PC-9 (cell line): ENCODE results near the gene NGB. TPM values are rescaled to one million over a fixed set of nuclear protein-coding genes. Genes with fewer than 3 reads are reported as not detected.

Experiments
- BruUV-seq: library from RNA; stranded (reverse); fragments of 400-500 nt; replicated peaks from 2 replicates; lab custom pipeline; 2021; lab: Mats Ljungman, UMichigan
- CTCF ChIA-PET: fragments of 300-600 bp; sonication (Branson Sonifier 250); formaldehyde crosslinking; loops from one replicate; lab custom pipeline; 2022; ENCODE audit warnings: antibody characterized with exemption; lab: Charles Lee
- POLR2A ChIA-PET: fragments of 300-600 bp; sonication (Branson Sonifier 250); formaldehyde crosslinking; loops from one replicate; lab custom pipeline; 2022; ENCODE audit warnings: antibody characterized with exemption; ENCODE audit not compliant: unreplicated experiment; lab: Charles Lee
- DNase-seq, 2 experiments: peaks; one replicate each; pipeline versions ENCODE4 v3.0.0 to v3.0.0-alpha.2; 2015 to 2022; ENCODE audit warnings: mixed read lengths in 1 of 2
- H2AFZ ChIP-seq: fragments of 200-600 bp; sonication (generic); 2 replicates; pipeline ENCODE4 v1.8.1; 2017; ENCODE audit warnings: antibody characterized with exemption
- H3F3A ChIP-seq: fragments of 200-600 bp; sonication (generic); 2 replicates; pipeline ENCODE4 v1.8.1; 2017; ENCODE audit warnings: antibody characterized with exemption, mild to moderate bottlenecking, low read depth; ENCODE audit not compliant: insufficient read depth
- H3K27ac ChIP-seq: fragments of 200-600 bp; sonication (generic); 2 replicates; pipeline ENCODE4 v1.6.1; 2016; ENCODE audit warnings: mixed run types
- H3K27me3 ChIP-seq: fragments of 200-600 bp; sonication (generic); 2 replicates; pipeline ENCODE4 v1.6.1; 2016; ENCODE audit warnings: low read depth, mixed run types; ENCODE audit not compliant: insufficient read depth
- H3K36me3 ChIP-seq: fragments of 200-600 bp; sonication (generic); 2 replicates; pipeline ENCODE4 v1.6.1; 2016; ENCODE audit warnings: low read depth, mixed run types
- H3K4me1 ChIP-seq: fragments of 200-600 bp; sonication (generic); replicated peaks from 2 replicates; pipeline ENCODE4 v1.6.1; 2016; ENCODE audit warnings: mixed run types; ENCODE audit not compliant: insufficient read depth
- H3K4me2 ChIP-seq: fragments of 200-600 bp; sonication (generic); 2 replicates; pipeline ENCODE4 v1.6.1; 2017; ENCODE audit warnings: mixed run types
- H3K4me3 ChIP-seq: fragments of 200-600 bp; sonication (generic); 2 replicates; pipeline ENCODE4 v1.6.1; 2016; ENCODE audit warnings: mixed run types
- H3K79me2 ChIP-seq: fragments of 200-600 bp; sonication (generic); 2 replicates; pipeline ENCODE4 v1.6.1; 2017; ENCODE audit warnings: low read depth, mixed run types
- H3K9me2 ChIP-seq: fragments of 200-600 bp; sonication (generic); 2 replicates; pipeline ENCODE4 v1.8.1; 2017; ENCODE audit warnings: mild to moderate bottlenecking; ENCODE audit not compliant: insufficient read depth
- H3K9me3 ChIP-seq: fragments of 200-600 bp; sonication (generic); 2 replicates; pipeline ENCODE4 v1.8.1; 2016; ENCODE audit warnings: low read depth; ENCODE audit not compliant: insufficient read depth
- H4K20me1 ChIP-seq: fragments of 200-600 bp; sonication (generic); 2 replicates; pipeline ENCODE4 v1.8.1; 2017; ENCODE audit not compliant: insufficient read depth
- EZH2 ChIP-seq: fragments of 200-600 bp; sonication (generic); IDR thresholded peaks from 2 replicates; pipeline ENCODE4 v1.8.0; 2017; ENCODE audit warnings: antibody characterized with exemption, low read depth
- intact Hi-C: fragments of 100-400 bp; cut with micrococcal nuclease; formaldehyde crosslinking; loops from one replicate; pipeline ENCODE4 v1.10.0; 2022; ENCODE audit not compliant: unreplicated experiment
- total RNA-seq: library from RNA; stranded (reverse); gene quantifications from 2 replicates; pipeline ENCODE4 v1.2.3, GENCODE V29; 2021
- TF ChIP-seq, protein P1 (sequence below): fragments of 200-600 bp; sonication (generic); conservative IDR thresholded peaks from 2 replicates; pipeline ENCODE4 v1.6.1; 2017; ENCODE audit warnings: mixed run types, antibody characterized with exemption, mild to moderate bottlenecking, moderate library complexity

Gene NGB
- total RNA-seq, 1 experiment from 2014 or later, result not detected

DNA sequence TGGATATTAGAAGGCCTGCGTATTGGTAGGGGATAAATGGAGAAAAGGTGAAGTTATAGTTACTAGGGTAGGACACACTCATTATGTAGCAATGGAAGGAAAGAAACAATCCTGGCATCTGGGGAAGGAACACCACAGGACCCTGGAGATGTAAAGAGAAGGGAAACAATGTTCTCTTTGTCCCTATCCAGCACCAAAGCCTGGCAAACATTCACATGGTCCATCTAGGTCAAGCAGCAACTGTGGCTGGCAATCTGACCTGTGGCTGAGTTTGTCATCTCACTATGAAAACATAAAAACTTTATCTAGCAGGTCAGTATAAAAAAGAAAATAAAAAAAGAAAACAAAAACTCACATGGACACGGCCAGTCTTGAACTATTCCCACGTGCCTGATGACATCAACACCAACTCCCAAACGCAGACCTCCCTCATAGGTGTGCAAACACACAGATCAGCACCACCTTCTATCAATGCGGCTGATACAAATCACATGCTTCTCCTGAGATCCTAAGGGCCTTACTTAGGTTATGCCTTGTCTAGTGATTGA lies 47.1 kb upstream of the NGB start:
- intact Hi-C loops, result loop anchor here (5.0 kb wide), 1 partner anchor 234 kb away; no protein-coding TSS in a partner anchor
- peaks cover 18% of the 10 kb centered on the region for H3K4me1 ChIP-seq
- TF ChIP-seq, protein P1, sequence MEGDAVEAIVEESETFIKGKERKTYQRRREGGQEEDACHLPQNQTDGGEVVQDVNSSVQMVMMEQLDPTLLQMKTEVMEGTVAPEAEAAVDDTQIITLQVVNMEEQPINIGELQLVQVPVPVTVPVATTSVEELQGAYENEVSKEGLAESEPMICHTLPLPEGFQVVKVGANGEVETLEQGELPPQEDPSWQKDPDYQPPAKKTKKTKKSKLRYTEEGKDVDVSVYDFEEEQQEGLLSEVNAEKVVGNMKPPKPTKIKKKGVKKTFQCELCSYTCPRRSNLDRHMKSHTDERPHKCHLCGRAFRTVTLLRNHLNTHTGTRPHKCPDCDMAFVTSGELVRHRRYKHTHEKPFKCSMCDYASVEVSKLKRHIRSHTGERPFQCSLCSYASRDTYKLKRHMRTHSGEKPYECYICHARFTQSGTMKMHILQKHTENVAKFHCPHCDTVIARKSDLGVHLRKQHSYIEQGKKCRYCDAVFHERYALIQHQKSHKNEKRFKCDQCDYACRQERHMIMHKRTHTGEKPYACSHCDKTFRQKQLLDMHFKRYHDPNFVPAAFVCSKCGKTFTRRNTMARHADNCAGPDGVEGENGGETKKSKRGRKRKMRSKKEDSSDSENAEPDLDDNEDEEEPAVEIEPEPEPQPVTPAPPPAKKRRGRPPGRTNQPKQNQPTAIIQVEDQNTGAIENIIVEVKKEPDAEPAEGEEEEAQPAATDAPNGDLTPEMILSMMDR, result no peak
- no peak for TF ChIP-seq EZH2

DNA sequence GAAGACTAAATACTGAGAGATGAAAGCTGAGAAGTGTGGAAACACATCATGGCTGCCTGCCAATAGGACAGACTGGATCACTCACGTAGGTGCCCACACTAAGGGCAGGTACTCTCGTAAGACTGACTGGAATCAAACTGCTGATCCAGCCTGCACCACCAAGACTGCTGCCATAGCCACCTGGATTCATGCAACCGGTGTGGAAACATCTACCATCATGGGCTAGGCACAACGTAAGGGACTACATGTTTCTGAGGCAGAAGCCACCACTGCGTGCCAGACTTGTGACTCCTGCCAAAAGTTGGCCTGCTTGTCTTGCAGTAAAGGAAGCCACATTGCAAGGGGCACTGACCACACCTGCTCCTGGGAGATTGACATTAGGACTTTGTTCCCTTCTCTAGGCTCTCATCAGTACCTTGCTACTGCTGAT lies 45.9 kb upstream of the NGB start:
- CTCF ChIA-PET, result interaction anchor here (0.6 to 3.6 kb wide), 9 partner anchors 14 to 1290 kb away, joined by 3 to 62 read pairs (median 11); partner anchors contain the start of genes SAMD15 and TMED8
- POLR2A ChIA-PET, result interaction anchor here (1.0 kb wide), 1 partner anchor 166 kb away, joined by 4 read pairs; no protein-coding TSS in a partner anchor
- H3K27ac ChIP-seq, result no peak overlapping the region
- no peaks in the 10 kb centered on the region for H3K9me2 ChIP-seq
- no peak overlapping the region for H3K4me3 ChIP-seq
- no TSS peak for BruUV-seq
- peaks cover 10% of the 10 kb centered on the region for H3K4me1 ChIP-seq
- no peak overlapping the region for H3K4me2 ChIP-seq
- TF ChIP-seq, protein P1, result no peak
- no peak for TF ChIP-seq EZH2
- no peak for DNase-seq
- H3F3A ChIP-seq, result peaks cover 6% of the 10 kb centered on the region; the same call in 1 of the 2 replicates
- H3K79me2 ChIP-seq, result peaks cover 59% of the 10 kb centered on the region
- H2AFZ ChIP-seq, result no peak overlapping the region
- no peaks in the 10 kb centered on the region for H3K36me3 ChIP-seq
- peaks cover 45% of the 10 kb centered on the region for H4K20me1 ChIP-seq
- no peaks in the 10 kb centered on the region for H3K9me3 ChIP-seq
- no peaks in the 10 kb centered on the region for H3K27me3 ChIP-seq
- intact Hi-C loops, result loop anchor here (1.0 to 5.0 kb wide), 3 partner anchors 165 to 441 kb away; no protein-coding TSS in a partner anchor

More for the DNA sequence above, 47.1 kb upstream of the NGB start:
- Histone ChIP-seq H3K9me3 (no peaks in the 10 kb centered on the region), H2AFZ (no peak overlapping the region), H3K9me2 (no peaks in the 10 kb centered on the region), H3K79me2 (peaks cover 62% of the 10 kb centered on the region), H3K27me3 (no peaks in the 10 kb centered on the region), H3K4me2 (no peak overlapping the region), H3K27ac (no peak overlapping the region), H3K4me3 (no peak overlapping the region), H3F3A (peaks cover 6% of the 10 kb centered on the region; the same call in 1 of the 2 replicates), H3K36me3 (no peaks in the 10 kb centered on the region), H4K20me1 (peaks cover 42% of the 10 kb centered on the region)
- ChIA-PET CTCF (no interaction called here), POLR2A (no interaction called here)
- BruUV-seq, result no TSS peak
- no peak for DNase-seq

DNA sequence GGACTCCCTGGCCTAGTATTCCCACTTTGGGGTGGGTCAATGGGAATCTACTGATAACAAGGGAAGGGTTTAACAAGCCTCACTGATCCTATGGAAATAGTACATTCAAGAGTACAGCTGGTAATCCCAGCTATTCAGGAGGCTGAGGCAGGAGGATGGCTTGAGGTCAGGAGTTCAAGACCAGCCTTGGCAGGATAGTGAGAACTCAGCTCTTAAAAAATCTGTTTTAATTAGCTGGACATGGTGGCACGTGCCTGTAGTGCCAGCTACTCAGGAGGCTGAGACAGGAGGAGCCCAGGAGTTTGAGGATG lies 45.1 kb upstream of the NGB start:
- Histone ChIP-seq H3K27me3 (no peaks in the 10 kb centered on the region), H3K36me3 (no peaks in the 10 kb centered on the region), H3F3A (peaks cover 6% of the 10 kb centered on the region; the same call in 1 of the 2 replicates), H3K4me3 (no peak overlapping the region), H3K79me2 (peaks cover 61% of the 10 kb centered on the region), H3K27ac (no peak overlapping the region), H2AFZ (no peak overlapping the region), H3K4me2 (no peak overlapping the region), H3K4me1 (peaks cover 10% of the 10 kb centered on the region), H3K9me2 (no peaks in the 10 kb centered on the region), H3K9me3 (no peaks in the 10 kb centered on the region), H4K20me1 (peaks cover 48% of the 10 kb centered on the region)
- intact Hi-C loops, result loop anchor here (1.0 to 5.0 kb wide), 3 partner anchors 164 to 440 kb away; no protein-coding TSS in a partner anchor
- POLR2A ChIA-PET, result interaction anchor here (0.5 to 1.0 kb wide), 3 partner anchors 12 to 205 kb away, joined by 4 to 13 read pairs (median 6); no protein-coding TSS in a partner anchor
- TF ChIP-seq, protein P1, result peak; percentile 57; the same call in 1 of the 2 replicates
- no peak for TF ChIP-seq EZH2
- no TSS peak for BruUV-seq
- no peak for DNase-seq
- CTCF ChIA-PET, result interaction anchor here (0.6 to 3.6 kb wide), 22 partner anchors 9 to 1289 kb away, joined by 3 to 62 read pairs (median 6); partner anchors contain the start of genes CIPC, SAMD15 and TMED8
